Chondrocyte (in vitro differentiated cells): ENCODE results near the gene MYO9B. TPM values are rescaled to one million over a fixed set of nuclear protein-coding genes. Genes with fewer than 3 reads are reported as not detected.

Experiments used
- DNase-seq: peaks from one replicate; pipeline ENCODE4 v3.0.0; 2021; ENCODE audit warnings: mixed read lengths, low spot score
- H3K27ac Mint-ChIP-seq: one replicate; pipeline ENCODE4 v1.8.0; 2021; ENCODE audit warnings: mild to moderate bottlenecking, moderate library complexity, mixed read lengths; ENCODE audit not compliant: unreplicated experiment
- H3K27me3 Mint-ChIP-seq: 2 replicates; pipeline ENCODE4 v1.8.0; 2021; ENCODE audit warnings: low read depth, mixed read lengths
- H3K36me3 Mint-ChIP-seq: 2 replicates; pipeline ENCODE4 v1.8.0; 2021; ENCODE audit warnings: low read depth, mixed read lengths
- H3K4me1 Mint-ChIP-seq: 2 replicates; pipeline ENCODE4 v1.8.0; 2021; ENCODE audit warnings: low read depth, mild to moderate bottlenecking, mixed read lengths
- H3K4me3 Mint-ChIP-seq: one replicate; pipeline ENCODE4 v1.8.0; 2021; ENCODE audit warnings: mild to moderate bottlenecking, moderate library complexity, mixed read lengths; ENCODE audit not compliant: unreplicated experiment
- H3K9me3 Mint-ChIP-seq: 2 replicates; pipeline ENCODE4 v1.8.0; 2021; ENCODE audit warnings: low read depth, mixed read lengths
- total RNA-seq: library from RNA; stranded (reverse); gene quantifications from 3 replicates; pipeline ENCODE4 v1.2.1, GENCODE V29; 2021
- TF ChIP-seq, protein P1 (sequence below): fragments of 200-600 bp; sonication (generic); IDR thresholded peaks from 2 replicates; pipeline ENCODE4 v1.5.0; 2021; ENCODE audit warnings: antibody characterized with exemption, mild to moderate bottlenecking, moderate library complexity

Gene MYO9B
- total RNA-seq, 1 donor from 2014 or later, result 94.6 TPM

DNA sequence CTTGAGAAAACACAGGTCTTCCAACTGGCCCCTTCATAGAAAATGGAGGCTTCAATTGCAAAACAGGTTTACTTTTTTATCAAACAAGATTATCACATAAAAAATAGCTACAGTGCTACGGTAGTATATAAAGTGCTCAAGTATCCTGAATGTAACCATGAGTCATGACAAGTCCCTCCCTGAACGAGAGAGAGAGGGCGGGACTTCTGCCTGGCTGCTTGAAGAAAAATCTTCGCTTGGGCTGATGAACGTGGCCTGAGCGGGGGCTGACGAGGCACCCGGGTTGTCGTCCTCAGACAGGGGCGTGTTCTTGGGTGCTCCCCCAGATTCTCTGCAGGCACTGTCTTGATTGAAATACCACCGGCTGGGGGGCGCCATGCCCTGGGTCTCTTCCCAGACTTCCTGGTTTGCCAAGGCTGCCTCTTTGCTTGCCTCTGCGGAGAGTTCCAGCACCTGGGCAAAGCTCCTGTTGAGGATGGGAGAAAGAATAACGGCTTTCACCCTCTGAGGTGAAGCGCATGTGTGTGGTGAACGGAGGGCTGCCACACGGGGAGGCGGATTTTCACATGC lies 25.8 kb upstream of the MYO9B start:
- Mint-ChIP-seq H3K4me1 (peaks cover 9% of the 10 kb centered on the region), H3K36me3 (peaks cover 8% of the 10 kb centered on the region), H3K4me3 (no peak overlapping the region), H3K27ac (no peak overlapping the region), H3K9me3 (no peaks in the 10 kb centered on the region), H3K27me3 (peaks cover 2% of the 10 kb centered on the region)
- no peak for DNase-seq
- TF ChIP-seq, protein P1, sequence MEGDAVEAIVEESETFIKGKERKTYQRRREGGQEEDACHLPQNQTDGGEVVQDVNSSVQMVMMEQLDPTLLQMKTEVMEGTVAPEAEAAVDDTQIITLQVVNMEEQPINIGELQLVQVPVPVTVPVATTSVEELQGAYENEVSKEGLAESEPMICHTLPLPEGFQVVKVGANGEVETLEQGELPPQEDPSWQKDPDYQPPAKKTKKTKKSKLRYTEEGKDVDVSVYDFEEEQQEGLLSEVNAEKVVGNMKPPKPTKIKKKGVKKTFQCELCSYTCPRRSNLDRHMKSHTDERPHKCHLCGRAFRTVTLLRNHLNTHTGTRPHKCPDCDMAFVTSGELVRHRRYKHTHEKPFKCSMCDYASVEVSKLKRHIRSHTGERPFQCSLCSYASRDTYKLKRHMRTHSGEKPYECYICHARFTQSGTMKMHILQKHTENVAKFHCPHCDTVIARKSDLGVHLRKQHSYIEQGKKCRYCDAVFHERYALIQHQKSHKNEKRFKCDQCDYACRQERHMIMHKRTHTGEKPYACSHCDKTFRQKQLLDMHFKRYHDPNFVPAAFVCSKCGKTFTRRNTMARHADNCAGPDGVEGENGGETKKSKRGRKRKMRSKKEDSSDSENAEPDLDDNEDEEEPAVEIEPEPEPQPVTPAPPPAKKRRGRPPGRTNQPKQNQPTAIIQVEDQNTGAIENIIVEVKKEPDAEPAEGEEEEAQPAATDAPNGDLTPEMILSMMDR, result no peak

DNA sequence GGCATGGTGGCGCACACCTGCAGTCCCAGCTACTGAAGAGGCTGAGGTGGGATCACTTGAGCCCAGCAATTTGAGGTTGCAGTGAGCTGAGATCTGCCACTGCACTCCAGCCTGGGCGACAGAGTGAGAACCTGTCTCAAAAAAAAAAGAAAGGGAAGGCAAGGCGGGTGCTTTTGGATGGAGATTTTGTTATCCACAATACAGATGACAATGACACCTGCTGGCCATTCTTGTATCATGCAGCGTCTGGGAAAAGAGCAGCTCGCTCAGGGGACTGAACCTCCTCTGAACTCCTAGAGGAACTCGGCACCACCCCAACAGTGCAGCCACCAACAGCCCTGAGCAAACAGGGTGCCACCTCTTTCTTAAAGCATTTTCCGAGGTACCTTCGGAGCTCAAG lies 23.1 kb upstream of the MYO9B start:
- H3K27me3 Mint-ChIP-seq, result no peaks in the 10 kb centered on the region
- H3K4me1 Mint-ChIP-seq, result peaks cover 9% of the 10 kb centered on the region
- H3K36me3 Mint-ChIP-seq, result peaks cover 9% of the 10 kb centered on the region
- H3K4me3 Mint-ChIP-seq, result no peak overlapping the region
- DNase-seq, result no peak
- TF ChIP-seq, protein P1, result peak; percentile 83
- H3K27ac Mint-ChIP-seq, result no peak overlapping the region
- H3K9me3 Mint-ChIP-seq, result no peaks in the 10 kb centered on the region

DNA sequence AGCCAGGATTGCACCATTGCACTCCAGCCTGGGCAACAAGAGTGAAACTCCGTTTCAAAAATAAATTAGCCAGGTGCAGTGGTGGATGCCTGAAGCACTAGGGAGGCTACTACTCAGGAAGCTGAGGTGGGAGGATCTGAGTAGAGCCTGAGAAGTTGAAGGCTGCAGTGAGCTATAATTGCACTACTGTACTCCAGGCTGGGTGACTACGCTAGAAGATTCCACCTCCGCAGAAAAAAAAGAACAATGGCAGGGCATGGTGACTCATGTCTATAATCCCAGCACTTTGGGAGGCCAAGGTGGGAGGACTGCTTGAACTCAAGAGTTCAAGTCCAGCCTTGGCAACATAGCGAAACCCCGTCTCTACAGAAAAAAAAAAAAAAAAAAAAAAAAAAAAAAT lies 20.8 kb upstream of the MYO9B start:
- Mint-ChIP-seq H3K4me3 (no peak overlapping the region), H3K9me3 (no peaks in the 10 kb centered on the region), H3K4me1 (peaks cover 6% of the 10 kb centered on the region), H3K36me3 (peaks cover 15% of the 10 kb centered on the region), H3K27me3 (no peaks in the 10 kb centered on the region), H3K27ac (no peak overlapping the region)
- no peak for DNase-seq
- TF ChIP-seq, protein P1, result no peak

DNA sequence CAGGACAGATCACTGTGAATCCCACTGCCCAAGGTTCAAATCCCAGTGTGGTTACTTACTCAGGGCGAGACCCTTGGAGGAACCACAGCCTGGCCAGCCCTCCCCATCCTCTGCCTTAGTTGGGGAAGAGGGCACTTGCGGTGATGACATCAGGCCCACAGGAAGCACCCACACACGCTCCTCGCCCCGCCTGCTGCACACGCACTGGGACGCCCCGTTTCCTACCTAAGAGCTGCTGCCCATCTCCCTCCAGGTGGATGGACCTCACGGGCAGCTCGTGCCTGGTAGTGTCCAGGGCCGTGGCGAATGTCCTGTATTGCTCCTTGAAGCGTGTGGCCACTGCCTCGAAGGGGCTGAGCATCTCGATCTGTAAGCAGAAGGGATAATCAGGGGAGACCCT lies 19.9 kb upstream of the MYO9B start:
- no peak for DNase-seq
- no peaks in the 10 kb centered on the region for H3K27me3 Mint-ChIP-seq
- no peak overlapping the region for H3K27ac Mint-ChIP-seq
- peaks cover 14% of the 10 kb centered on the region for H3K36me3 Mint-ChIP-seq
- H3K4me1 Mint-ChIP-seq, result peaks cover 3% of the 10 kb centered on the region
- no peak overlapping the region for H3K4me3 Mint-ChIP-seq
- TF ChIP-seq, protein P1, result no peak
- no peaks in the 10 kb centered on the region for H3K9me3 Mint-ChIP-seq

DNA sequence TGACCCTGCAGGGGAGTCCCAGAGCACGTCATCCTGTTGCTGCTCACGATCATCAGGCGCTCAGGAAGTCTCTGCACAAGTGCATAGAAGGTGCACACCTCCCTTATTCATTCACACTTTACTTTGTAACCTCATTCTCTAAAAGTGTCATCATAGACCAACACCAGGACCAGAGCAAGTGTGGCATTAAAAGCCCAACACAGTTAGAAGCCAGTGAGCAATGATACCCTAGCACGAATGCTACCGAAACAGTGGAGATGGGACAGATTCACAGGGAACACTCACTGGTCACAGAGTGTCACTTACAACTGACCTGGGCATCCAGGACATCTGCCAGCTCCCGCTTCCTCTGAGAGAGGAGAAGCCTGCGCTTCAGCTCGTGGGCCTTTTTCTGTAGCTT lies 17.3 kb upstream of the MYO9B start:
- Mint-ChIP-seq H3K27me3 (no peaks in the 10 kb centered on the region), H3K4me3 (no peak overlapping the region), H3K36me3 (peaks cover 10% of the 10 kb centered on the region), H3K4me1 (no peaks in the 10 kb centered on the region), H3K9me3 (no peaks in the 10 kb centered on the region), H3K27ac (no peak overlapping the region)
- TF ChIP-seq, protein P1, result no peak
- DNase-seq, result no peak
